DOHH2 (cell line): ENCODE data around the gene BNC2.

Experiments used
- CTCF ChIP-seq: fragments of 200-600 bp; sonication (generic); IDR thresholded peaks from one replicate; pipeline ENCODE4 v1.5.1; 2014; ENCODE audit warnings: antibody characterized with exemption, mild to moderate bottlenecking, low read depth, low read length; ENCODE audit not compliant: poor library complexity, severe bottlenecking
- EZH2phosphoT487 ChIP-seq: fragments of 200-600 bp; sonication (generic); IDR thresholded peaks from 2 replicates; pipeline ENCODE4 v1.6.1; 2017; ENCODE audit warnings: borderline replicate concordance, mild to moderate bottlenecking, antibody characterized with exemption, low read length, moderate library complexity, mixed read lengths

GRCh38 chr9:16640649-16641048 is 229.8 kb downstream of the BNC2 start:
- no peak for TF ChIP-seq CTCF
- no peak for TF ChIP-seq EZH2phosphoT487
